Adrenal gland (tissue), 5 donors: ENCODE results near the gene SPOP.

ENCODE experiments used
- CTCF ChIP-seq, 6 experiments: fragments of 450-650 bp in 4 of 6; fragments of 200-600 bp in 2 of 6; sonication (generic) in 1 of 6; IDR thresholded peaks; 1 replicate in 5 of 6; 2 replicates in 1 of 6; pipeline versions ENCODE4 v1.5.1 to v1.8.0; 2016 to 2021; ENCODE audit warnings: antibody characterized with exemption in 6 of 6, mild to moderate bottlenecking in 2 of 6, moderate library complexity in 1 of 6
- POLR2A ChIP-seq, 2 donors: fragments of 450-650 bp; IDR thresholded peaks; one replicate each; pipeline ENCODE4 v1.6.1; 2017; ENCODE audit warnings: antibody characterized with exemption in 2 of 2, mild to moderate bottlenecking in 2 of 2, moderate library complexity in 1 of 2
- donor health status: DM: no; HTN: no; CAD: no.

- TF ChIP-seq CTCF (IDR thresholded peaks at IDR 0.05) (no peak), POLR2A (IDR thresholded peaks at IDR 0.05) (no peak)
These were observed 73.5 kb downstream of the SPOP start for GRCh38 chr17:49604314-49604869.
